PC-9 (cell line): ENCODE measurements around the gene MTHFD1L. TPM values are rescaled to one million over a fixed set of nuclear protein-coding genes. Genes with fewer than 3 reads are reported as not detected.

Source experiments
- BruUV-seq: library from RNA; stranded (reverse); fragments of 400-500 nt; replicated peaks from 2 replicates; lab custom pipeline; 2021; lab: Mats Ljungman, UMichigan
- CTCF ChIA-PET: fragments of 300-600 bp; sonication (Branson Sonifier 250); formaldehyde crosslinking; loops from one replicate; lab custom pipeline; 2022; ENCODE audit warnings: antibody characterized with exemption; lab: Charles Lee
- POLR2A ChIA-PET: fragments of 300-600 bp; sonication (Branson Sonifier 250); formaldehyde crosslinking; loops from one replicate; lab custom pipeline; 2022; ENCODE audit warnings: antibody characterized with exemption; ENCODE audit not compliant: unreplicated experiment; lab: Charles Lee
- DNase-seq, 2 experiments: peaks; one replicate each; pipeline versions ENCODE4 v3.0.0 to v3.0.0-alpha.2; 2015 to 2022; ENCODE audit warnings: mixed read lengths in 1 of 2
- H2AFZ ChIP-seq: fragments of 200-600 bp; sonication (generic); 2 replicates; pipeline ENCODE4 v1.8.1; 2017; ENCODE audit warnings: antibody characterized with exemption
- H3F3A ChIP-seq: fragments of 200-600 bp; sonication (generic); 2 replicates; pipeline ENCODE4 v1.8.1; 2017; ENCODE audit warnings: antibody characterized with exemption, mild to moderate bottlenecking, low read depth; ENCODE audit not compliant: insufficient read depth
- H3K27ac ChIP-seq: fragments of 200-600 bp; sonication (generic); 2 replicates; pipeline ENCODE4 v1.6.1; 2016; ENCODE audit warnings: mixed run types
- H3K27me3 ChIP-seq: fragments of 200-600 bp; sonication (generic); 2 replicates; pipeline ENCODE4 v1.6.1; 2016; ENCODE audit warnings: low read depth, mixed run types; ENCODE audit not compliant: insufficient read depth
- H3K36me3 ChIP-seq: fragments of 200-600 bp; sonication (generic); 2 replicates; pipeline ENCODE4 v1.6.1; 2016; ENCODE audit warnings: low read depth, mixed run types
- H3K4me1 ChIP-seq: fragments of 200-600 bp; sonication (generic); replicated peaks from 2 replicates; pipeline ENCODE4 v1.6.1; 2016; ENCODE audit warnings: mixed run types; ENCODE audit not compliant: insufficient read depth
- H3K4me2 ChIP-seq: fragments of 200-600 bp; sonication (generic); 2 replicates; pipeline ENCODE4 v1.6.1; 2017; ENCODE audit warnings: mixed run types
- H3K4me3 ChIP-seq: fragments of 200-600 bp; sonication (generic); 2 replicates; pipeline ENCODE4 v1.6.1; 2016; ENCODE audit warnings: mixed run types
- H3K79me2 ChIP-seq: fragments of 200-600 bp; sonication (generic); 2 replicates; pipeline ENCODE4 v1.6.1; 2017; ENCODE audit warnings: low read depth, mixed run types
- H3K9me2 ChIP-seq: fragments of 200-600 bp; sonication (generic); 2 replicates; pipeline ENCODE4 v1.8.1; 2017; ENCODE audit warnings: mild to moderate bottlenecking; ENCODE audit not compliant: insufficient read depth
- H3K9me3 ChIP-seq: fragments of 200-600 bp; sonication (generic); 2 replicates; pipeline ENCODE4 v1.8.1; 2016; ENCODE audit warnings: low read depth; ENCODE audit not compliant: insufficient read depth
- H4K20me1 ChIP-seq: fragments of 200-600 bp; sonication (generic); 2 replicates; pipeline ENCODE4 v1.8.1; 2017; ENCODE audit not compliant: insufficient read depth
- CTCF ChIP-seq: fragments of 200-600 bp; sonication (generic); conservative IDR thresholded peaks from 2 replicates; pipeline ENCODE4 v1.6.1; 2017; ENCODE audit warnings: mixed run types, antibody characterized with exemption, mild to moderate bottlenecking, moderate library complexity
- EZH2 ChIP-seq: fragments of 200-600 bp; sonication (generic); IDR thresholded peaks from 2 replicates; pipeline ENCODE4 v1.8.0; 2017; ENCODE audit warnings: antibody characterized with exemption, low read depth
- intact Hi-C: fragments of 100-400 bp; cut with micrococcal nuclease; formaldehyde crosslinking; loops from one replicate; pipeline ENCODE4 v1.10.0; 2022; ENCODE audit not compliant: unreplicated experiment
- total RNA-seq: library from RNA; stranded (reverse); gene quantifications from 2 replicates; pipeline ENCODE4 v1.2.3, GENCODE V29; 2021

Gene MTHFD1L
- total RNA-seq, 1 experiment from 2014 or later, result 53.3 TPM

- no TSS peak for BruUV-seq
- Histone ChIP-seq H3K27me3 (no peaks in the 10 kb centered on the region), H3K4me1 (0 out of 2 replicates have a peak, but pooled peaks cover 20% of the 10 kb centered on the region), H3K9me2 (no peaks in the 10 kb centered on the region), H4K20me1 (no peaks in the 10 kb centered on the region), H2AFZ (no peak overlapping the region), H3K36me3 (no peaks in the 10 kb centered on the region; the same call in 1 of the 2 replicates), H3K27ac (no peak overlapping the region), H3K79me2 (no peaks in the 10 kb centered on the region), H3F3A (no peaks in the 10 kb centered on the region), H3K4me2 (no peak overlapping the region), H3K4me3 (no peak overlapping the region), H3K9me3 (no peaks in the 10 kb centered on the region)
- DNase-seq, result no peak
- CTCF ChIA-PET, result no interaction called here
- POLR2A ChIA-PET, result no interaction called here
- TF ChIP-seq CTCF (no peak), EZH2 (no peak)
- intact Hi-C loops, result no loop called here
These were observed 156.4 kb downstream of the MTHFD1L start for GRCh38 chr6:151021896-151022295.

- Histone ChIP-seq H3K79me2 (no peaks in the 10 kb centered on the region), H3F3A (no peaks in the 10 kb centered on the region), H4K20me1 (no peaks in the 10 kb centered on the region), H3K27ac (no peak overlapping the region), H3K4me3 (no peak overlapping the region), H3K9me3 (no peaks in the 10 kb centered on the region), H3K9me2 (no peaks in the 10 kb centered on the region), H3K36me3 (no peaks in the 10 kb centered on the region; the same call in 1 of the 2 replicates), H3K4me2 (no peak overlapping the region), H3K27me3 (no peaks in the 10 kb centered on the region), H3K4me1 (0 out of 2 replicates have a peak, but pooled peaks cover 20% of the 10 kb centered on the region), H2AFZ (no peak overlapping the region)
- POLR2A ChIA-PET, result no interaction called here
- intact Hi-C loops, result no loop called here
- CTCF ChIA-PET, result no interaction called here
- BruUV-seq, result no TSS peak
- no peak for DNase-seq
- TF ChIP-seq CTCF (no peak), EZH2 (no peak)
These were observed 157.0 kb downstream of the MTHFD1L start for GRCh38 chr6:151022492-151022891.

- Histone ChIP-seq H3K27ac (no peak overlapping the region), H3K36me3 (no peaks in the 10 kb centered on the region; the same call in 1 of the 2 replicates), H4K20me1 (no peaks in the 10 kb centered on the region), H3F3A (no peaks in the 10 kb centered on the region), H3K9me3 (no peaks in the 10 kb centered on the region), H3K4me2 (no peak overlapping the region), H3K27me3 (no peaks in the 10 kb centered on the region), H3K79me2 (no peaks in the 10 kb centered on the region), H2AFZ (no peak overlapping the region), H3K4me1 (0 out of 2 replicates have a peak, but pooled peaks cover 20% of the 10 kb centered on the region), H3K9me2 (no peaks in the 10 kb centered on the region), H3K4me3 (no peak overlapping the region)
- ChIA-PET POLR2A (no interaction called here), CTCF (no interaction called here)
- DNase-seq, result no peak
- no TSS peak for BruUV-seq
- TF ChIP-seq CTCF (no peak), EZH2 (no peak)
- intact Hi-C loops, result no loop called here
These were observed 157.8 kb downstream of the MTHFD1L start for GRCh38 chr6:151023342-151023741.
